Measurements from ENCODE around the gene ZNF839. TPM values are rescaled to one million over a fixed set of nuclear protein-coding genes. Genes with fewer than 3 reads are reported as not detected.

ZNF839 gene
- polyA plus RNA-seq, 1 of the 3 experiments (the other 2 are of a cell fraction), result 15.4 TPM

DNA sequence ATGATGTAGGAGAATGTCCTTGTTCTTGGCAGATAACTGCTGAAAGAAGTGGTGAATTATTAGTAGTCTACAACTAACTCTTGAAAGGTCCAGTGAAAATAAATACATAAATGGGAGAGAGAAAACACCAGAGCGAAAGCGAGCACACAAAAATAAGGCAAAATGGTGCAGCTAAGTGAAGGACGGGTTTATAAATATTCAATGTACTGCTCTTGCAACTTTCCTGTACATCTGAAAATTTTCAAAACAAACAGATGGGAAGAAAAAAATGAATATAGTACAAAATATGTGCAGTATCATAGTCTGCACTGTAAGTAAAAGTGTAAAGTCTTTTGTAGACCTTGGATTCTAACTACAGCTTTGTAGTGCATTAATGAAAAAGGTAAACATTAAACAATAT is 15.9 kb upstream of the ZNF839 start:
- H3K4me3 ChIP-seq (ENCODE audit: low read depth in 2 of 2, low read length in 1 of 2), result peak overlapping the region in 1 of 2 experiments; percentile 86; a peak in 2 of 4 replicates

DNA sequence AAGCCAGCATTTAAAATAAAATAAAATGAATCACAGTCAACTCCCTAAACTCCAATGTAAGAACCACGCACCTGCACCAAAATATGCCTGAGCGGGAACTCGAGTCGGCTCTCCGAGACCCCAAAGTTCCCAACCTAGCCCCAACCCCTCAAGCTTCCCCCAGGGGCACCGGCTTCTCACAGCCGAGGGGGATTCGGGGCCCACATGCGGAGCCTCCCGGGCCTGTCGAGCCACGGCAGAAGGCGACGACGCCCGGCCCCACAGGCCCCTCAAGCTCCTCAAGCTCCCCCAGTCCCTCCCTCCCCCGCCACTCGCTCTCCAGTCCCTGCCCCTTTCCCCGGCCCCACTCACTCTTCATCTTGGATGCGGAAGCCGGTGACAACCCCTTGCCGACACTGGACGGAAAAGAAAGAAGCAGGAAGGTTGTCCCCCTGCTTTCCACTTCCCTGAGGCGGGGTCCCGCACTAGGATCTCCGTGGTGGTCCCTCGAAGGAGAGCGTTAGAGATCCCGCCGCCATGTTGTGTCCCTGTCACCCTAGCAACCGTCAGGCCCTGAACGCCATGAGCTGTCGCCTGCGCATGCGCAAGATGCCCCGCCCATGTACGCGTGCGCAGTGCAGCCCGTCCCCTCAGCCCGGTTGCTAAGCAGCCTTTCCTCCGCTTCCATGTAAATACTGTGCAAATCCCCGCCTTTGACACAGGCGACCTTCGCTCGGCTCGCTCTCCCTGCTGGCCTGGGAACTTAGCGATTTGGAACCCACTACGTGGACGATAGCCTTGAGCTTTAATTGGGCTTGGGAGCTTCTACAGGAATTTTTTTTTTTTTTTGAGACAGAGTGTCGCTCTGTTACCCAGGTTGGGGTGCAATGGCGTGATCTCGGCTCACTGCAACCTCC is 14.7 kb upstream of the ZNF839 start, which contains the start of gene MOK:
Gene MOK, minus strand, starts transcription at position 554 of the 896 bp plus-strand sequence. Its CDS starts 196 bp downstream, at position 358.
- H4K20me1 ChIP-seq (ENCODE audit: insufficient read depth), result no peaks in the 10 kb centered on the region
- H2AFZ ChIP-seq (ENCODE audit: low read depth), result peak within 1 kb of the TSS; percentile 96
- no peaks in the 10 kb centered on the region for H3K9me3 ChIP-seq
- DNase-seq, result peak; percentile 99
- no peaks in the 10 kb centered on the region for H3F3A ChIP-seq (replicated peaks; ENCODE audit: insufficient read depth)
- 2% methylated on average over 42 of the region's 53 CpGs for WGBS (ENCODE audit: low lambda C conversion rate)
- POLR2A ChIA-PET, result interaction anchor here (1.0 kb wide), 1 partner anchor 165 kb away, joined by 4 read pairs; the partner anchor contains the start of gene WDR20
- H3K9ac ChIP-seq, result peak within 1 kb of the TSS; percentile 93
- H3K27ac ChIP-seq (ENCODE audit: low read depth in 2 of 2, low read length in 1 of 2), result peak within 1 kb of the TSS in 1 of 2 experiments; percentile 75; a peak in 3 of 4 replicates
- peaks cover 4% of the 10 kb centered on the region; the same call in 1 of the 2 replicates for H3K79me2 ChIP-seq (ENCODE audit: insufficient read depth)
- peak within 1 kb of the TSS; percentile 86 for H3K4me2 ChIP-seq
- CTCF ChIA-PET, result interaction anchor here (0.7 to 3.9 kb wide), 5 partner anchors 9 to 344 kb away, joined by 3 to 48 read pairs (median 4); no protein-coding TSS in a partner anchor
- peak within 1 kb of the TSS; percentile 68 to 86 for H3K4me3 ChIP-seq (ENCODE audit: low read depth in 2 of 2, low read length in 1 of 2)
- H3K27me3 ChIP-seq (ENCODE audit: insufficient read depth), result no peaks in the 10 kb centered on the region
- H3K36me3 ChIP-seq (replicated peaks in 1 of 2; ENCODE audit: control insufficient read depth in 1 of 2, insufficient read depth in 2 of 2, low read length in 1 of 2), result no peaks in the 10 kb centered on the region
- H3K4me1 ChIP-seq (ENCODE audit: control insufficient read depth in 1 of 2, insufficient read depth in 2 of 2, low read depth in 1 of 2, low read length in 1 of 2), result no peaks in the 10 kb centered on the region; a peak in 1 of 4 replicates
- no peaks in the 10 kb centered on the region for H3K9me2 ChIP-seq
- no peak for TF ChIP-seq EZH2phosphoT487 (IDR thresholded peaks at IDR 0.05; ENCODE audit: borderline replicate concordance, low read depth)
- TF ChIP-seq, protein P1, sequence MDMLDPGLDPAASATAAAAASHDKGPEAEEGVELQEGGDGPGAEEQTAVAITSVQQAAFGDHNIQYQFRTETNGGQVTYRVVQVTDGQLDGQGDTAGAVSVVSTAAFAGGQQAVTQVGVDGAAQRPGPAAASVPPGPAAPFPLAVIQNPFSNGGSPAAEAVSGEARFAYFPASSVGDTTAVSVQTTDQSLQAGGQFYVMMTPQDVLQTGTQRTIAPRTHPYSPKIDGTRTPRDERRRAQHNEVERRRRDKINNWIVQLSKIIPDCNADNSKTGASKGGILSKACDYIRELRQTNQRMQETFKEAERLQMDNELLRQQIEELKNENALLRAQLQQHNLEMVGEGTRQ (IDR thresholded peaks at IDR 0.05; ENCODE audit: borderline replicate concordance, low read depth, low read length), result no peak
- TF ChIP-seq CHD2 (IDR thresholded peaks at IDR 0.05; ENCODE audit: low read length, partially characterized antibody), result no peak
- TF ChIP-seq TCF12 (IDR thresholded peaks at IDR 0.05), result no peak
- TF ChIP-seq, protein P2, sequence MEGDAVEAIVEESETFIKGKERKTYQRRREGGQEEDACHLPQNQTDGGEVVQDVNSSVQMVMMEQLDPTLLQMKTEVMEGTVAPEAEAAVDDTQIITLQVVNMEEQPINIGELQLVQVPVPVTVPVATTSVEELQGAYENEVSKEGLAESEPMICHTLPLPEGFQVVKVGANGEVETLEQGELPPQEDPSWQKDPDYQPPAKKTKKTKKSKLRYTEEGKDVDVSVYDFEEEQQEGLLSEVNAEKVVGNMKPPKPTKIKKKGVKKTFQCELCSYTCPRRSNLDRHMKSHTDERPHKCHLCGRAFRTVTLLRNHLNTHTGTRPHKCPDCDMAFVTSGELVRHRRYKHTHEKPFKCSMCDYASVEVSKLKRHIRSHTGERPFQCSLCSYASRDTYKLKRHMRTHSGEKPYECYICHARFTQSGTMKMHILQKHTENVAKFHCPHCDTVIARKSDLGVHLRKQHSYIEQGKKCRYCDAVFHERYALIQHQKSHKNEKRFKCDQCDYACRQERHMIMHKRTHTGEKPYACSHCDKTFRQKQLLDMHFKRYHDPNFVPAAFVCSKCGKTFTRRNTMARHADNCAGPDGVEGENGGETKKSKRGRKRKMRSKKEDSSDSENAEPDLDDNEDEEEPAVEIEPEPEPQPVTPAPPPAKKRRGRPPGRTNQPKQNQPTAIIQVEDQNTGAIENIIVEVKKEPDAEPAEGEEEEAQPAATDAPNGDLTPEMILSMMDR (IDR thresholded peaks at IDR 0.05), result 0 out of 2 replicates have a peak, but pooled peaks have one; percentile 10
- TF ChIP-seq SIN3A (IDR thresholded peaks at IDR 0.05; ENCODE audit: borderline replicate concordance, low read depth, low read length), result peak; percentile 92
- no peak for TF ChIP-seq GABPA (IDR thresholded peaks at IDR 0.05; ENCODE audit: low read depth)
- no peak for TF ChIP-seq FOSL2 (IDR thresholded peaks at IDR 0.05; ENCODE audit: borderline replicate concordance, low read depth)
- peak; percentile 93 for TF ChIP-seq MXI1 (IDR thresholded peaks at IDR 0.05; ENCODE audit: low read depth, low read length)
- TF ChIP-seq FOXJ3 (CRISPR knock-in tag; IDR thresholded peaks at IDR 0.05), result no peak
- no peak for TF ChIP-seq GATA2 (CRISPR knock-in tag; IDR thresholded peaks at IDR 0.05)
- TF ChIP-seq, protein P3, sequence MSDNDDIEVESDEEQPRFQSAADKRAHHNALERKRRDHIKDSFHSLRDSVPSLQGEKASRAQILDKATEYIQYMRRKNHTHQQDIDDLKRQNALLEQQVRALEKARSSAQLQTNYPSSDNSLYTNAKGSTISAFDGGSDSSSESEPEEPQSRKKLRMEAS (IDR thresholded peaks at IDR 0.05; ENCODE audit: low read depth), result peak; percentile 25; the same call in 1 of the 2 replicates
- TF ChIP-seq SMC3 (IDR thresholded peaks at IDR 0.05; ENCODE audit: low read depth, low read length), result no peak
- TF ChIP-seq POLR2AphosphoS5 (IDR thresholded peaks at IDR 0.05; ENCODE audit: low read depth, low read length), result no peak
- TF ChIP-seq NRF1 (IDR thresholded peaks at IDR 0.05; ENCODE audit: low read depth, low read length), result peak; percentile 99
- no peak for TF ChIP-seq TAF1 (IDR thresholded peaks at IDR 0.05; ENCODE audit: borderline replicate concordance, low read depth, low read length)
- no peak for TF ChIP-seq RCOR1 (IDR thresholded peaks at IDR 0.05; ENCODE audit: low read length)
- TF ChIP-seq EP300 (IDR thresholded peaks at IDR 0.05; ENCODE audit: borderline replicate concordance in 1 of 2, low read depth in 1 of 2, low read length in 1 of 2), result no peak
- TF ChIP-seq JUND (IDR thresholded peaks at IDR 0.05), result no peak
- peak; percentile 90 for TF ChIP-seq YY1 (IDR thresholded peaks at IDR 0.05; ENCODE audit: low read depth)
- no peak for TF ChIP-seq NFIC (IDR thresholded peaks at IDR 0.05; ENCODE audit: borderline replicate concordance)

More for the DNA sequence above, 15.9 kb upstream of the ZNF839 start:
- Histone ChIP-seq H3K9me2 (no peaks in the 10 kb centered on the region), H3K27me3 (ENCODE audit: insufficient read depth) (no peaks in the 10 kb centered on the region), H3K27ac (ENCODE audit: low read depth in 2 of 2, low read length in 1 of 2) (no peak overlapping the region), H3K9ac (peak overlapping the region; percentile 93; the same call in 1 of the 2 replicates), H3K4me2 (peak overlapping the region; percentile 86; the same call in 1 of the 2 replicates), H3K36me3 (replicated peaks in 1 of 2; ENCODE audit: control insufficient read depth in 1 of 2, insufficient read depth in 2 of 2, low read length in 1 of 2) (no peaks in the 10 kb centered on the region), H3K4me1 (ENCODE audit: control insufficient read depth in 1 of 2, insufficient read depth in 2 of 2, low read depth in 1 of 2, low read length in 1 of 2) (no peaks in the 10 kb centered on the region; a peak in 1 of 4 replicates), H3F3A (replicated peaks; ENCODE audit: insufficient read depth) (no peaks in the 10 kb centered on the region), H2AFZ (ENCODE audit: low read depth) (peak overlapping the region; percentile 83; the same call in 1 of the 2 replicates), H3K79me2 (ENCODE audit: insufficient read depth) (peaks cover 8% of the 10 kb centered on the region; the same call in 1 of the 2 replicates), H4K20me1 (ENCODE audit: insufficient read depth) (no peaks in the 10 kb centered on the region), H3K9me3 (no peaks in the 10 kb centered on the region)
- TF ChIP-seq GABPA (IDR thresholded peaks at IDR 0.05; ENCODE audit: low read depth) (no peak), RAD21 (IDR thresholded peaks at IDR 0.05; ENCODE audit: low read length) (no peak), ELF1 (IDR thresholded peaks at IDR 0.05) (no peak), YY1 (IDR thresholded peaks at IDR 0.05; ENCODE audit: low read depth) (no peak), TAF1 (IDR thresholded peaks at IDR 0.05; ENCODE audit: borderline replicate concordance, low read depth, low read length) (no peak), TCF12 (IDR thresholded peaks at IDR 0.05) (no peak), SIN3A (IDR thresholded peaks at IDR 0.05; ENCODE audit: borderline replicate concordance, low read depth, low read length) (no peak), FOSL2 (IDR thresholded peaks at IDR 0.05; ENCODE audit: borderline replicate concordance, low read depth) (no peak), RXRA (IDR thresholded peaks at IDR 0.05; ENCODE audit: borderline replicate concordance, low read depth) (no peak)
- 93% methylated on average over 3 of the region's 3 CpGs for WGBS (ENCODE audit: low lambda C conversion rate)
- POLR2A ChIA-PET, result interaction anchor here (0.5 to 0.6 kb wide), 2 partner anchors 47 to 115 kb away, joined by 3 to 4 read pairs; no protein-coding TSS in a partner anchor
- no peak for DNase-seq
- CTCF ChIA-PET, result interaction anchor here (1.0 to 3.9 kb wide), 3 partner anchors 8 to 207 kb away, joined by 5 to 48 read pairs (median 5); no protein-coding TSS in a partner anchor
